H1 (cell line): Measurements from ENCODE around the gene FGF21. TPM values are rescaled to one million over a fixed set of nuclear protein-coding genes. Genes with fewer than 3 reads are reported as not detected.

Source experiments
- CTCF ChIA-PET: fragments of 300-600 bp; sonication (Branson Sonifier 250); formaldehyde crosslinking; loops from one replicate; lab custom pipeline; 2021; ENCODE audit not compliant: partially characterized antibody; lab: Charles Lee
- POLR2A ChIA-PET: fragments of 300-600 bp; sonication (Branson Sonifier 250); formaldehyde crosslinking; loops from one replicate; lab custom pipeline; 2021; ENCODE audit warnings: inconsistent platforms; ENCODE audit not compliant: partially characterized antibody; lab: Charles Lee
- DNase-seq, 2 experiments: peaks; one replicate each; pipeline versions ENCODE4 v3.0.0 to v3.0.0-alpha.2; 2010 to 2022; ENCODE audit warnings: low spot score in 2 of 2, low read depth in 1 of 2, mixed read lengths in 1 of 2
- FAIRE-seq: peaks from 2 replicates; lab custom pipeline; 2011; peaks lifted over from hg19 to GRCh38; lab: Jason Lieb, UNC
- H2AFZ ChIP-seq: 2 replicates; pipeline ENCODE4 v1.8.1; 2012; ENCODE audit warnings: low read length, inconsistent platforms
- H2AK5ac ChIP-seq: 2 replicates; pipeline ENCODE4 v1.6.1; 2013; ENCODE audit warnings: low read depth, low read length
- H2BK120ac ChIP-seq: replicated peaks from 2 replicates; pipeline ENCODE3; 2013; ENCODE audit warnings: low read depth, low read length, inconsistent platforms
- H2BK12ac ChIP-seq: 2 replicates; pipeline ENCODE4 v1.6.1; 2013; ENCODE audit warnings: low read depth, low read length
- H2BK15ac ChIP-seq: 2 replicates; pipeline ENCODE4 v1.6.1; 2013; ENCODE audit warnings: low read length
- H2BK20ac ChIP-seq: 2 replicates; pipeline ENCODE4 v1.6.1; 2013; ENCODE audit warnings: low read length
- H2BK5ac ChIP-seq: 2 replicates; pipeline ENCODE4 v1.6.1; 2013; ENCODE audit warnings: low read depth, low read length
- H3K14ac ChIP-seq: 2 replicates; pipeline ENCODE4 v1.6.1; 2013; ENCODE audit warnings: inconsistent platforms; ENCODE audit not compliant: insufficient read length
- H3K18ac ChIP-seq: 2 replicates; pipeline ENCODE4 v1.6.1; 2013; ENCODE audit warnings: low read length; ENCODE audit errors: extremely low read depth
- H3K23ac ChIP-seq: 2 replicates; pipeline ENCODE4 v1.6.1; 2013; ENCODE audit warnings: inconsistent platforms; ENCODE audit not compliant: insufficient read length
- H3K23me2 ChIP-seq: 2 replicates; pipeline ENCODE4 v1.6.1; 2013; ENCODE audit warnings: low read depth, low read length
- H3K27ac ChIP-seq: 2 replicates; pipeline ENCODE4 v1.6.1; 2011; ENCODE audit warnings: low read depth, low read length, inconsistent platforms
- H3K27me3 ChIP-seq, 4 experiments: replicated peaks in 1 of 4; 1 replicate in 1 of 4; 2 replicates in 3 of 4; pipeline versions ENCODE4 v1.6.1 to v1.8.1; 2011 to 2013; ENCODE audit warnings: low read length in 3 of 4, mild to moderate bottlenecking in 3 of 4, inconsistent platforms in 2 of 4, mixed read lengths in 2 of 4, moderate library complexity in 1 of 4; ENCODE audit not compliant: control insufficient read depth in 3 of 4, insufficient read depth in 3 of 4; ENCODE audit errors: extremely low read depth in 1 of 4
- H3K36me3 ChIP-seq, 4 experiments: 2 replicates each; pipeline versions ENCODE4 v1.6.1 to v1.8.1; 2011 to 2013; ENCODE audit warnings: mild to moderate bottlenecking in 4 of 4, low read length in 3 of 4, moderate library complexity in 2 of 4, control low read depth in 1 of 4, inconsistent platforms in 1 of 4; ENCODE audit not compliant: insufficient read depth in 4 of 4, control insufficient read depth in 2 of 4
- H3K4ac ChIP-seq: replicated peaks from 2 replicates; pipeline ENCODE3; 2013; ENCODE audit warnings: low read length, low read depth, mixed read lengths, inconsistent platforms; ENCODE audit not compliant: insufficient read length
- H3K4me1 ChIP-seq, 4 experiments: replicated peaks in 1 of 4; 1 replicate in 1 of 4; 2 replicates in 3 of 4; pipeline versions ENCODE4 v1.6.1 to v1.8.1; 2011 to 2013; ENCODE audit warnings: low read length in 3 of 4, inconsistent platforms in 2 of 4, mixed read lengths in 1 of 4; ENCODE audit not compliant: insufficient read depth in 4 of 4, control insufficient read depth in 3 of 4
- H3K4me2 ChIP-seq, 2 experiments: 2 replicates each; pipeline versions ENCODE4 v1.6.1 to v1.8.1; 2011 to 2013; ENCODE audit warnings: low read depth in 2 of 2, low read length in 2 of 2, control low read depth in 1 of 2, inconsistent platforms in 1 of 2, mild to moderate bottlenecking in 1 of 2; ENCODE audit not compliant: insufficient read depth in 1 of 2
- H3K4me3 ChIP-seq, 4 experiments: fragments of 200-600, 300-600 bp in 1 of 4; sonication (generic), shearing (Covaris generic), sonication (Bioruptor Twin) in 1 of 4; 2 replicates each; pipeline versions ENCODE4 v1.5.1 to v1.8.1; 2011 to 2016; ENCODE audit warnings: low read length in 4 of 4, low read depth in 3 of 4, control low read depth in 2 of 4, inconsistent platforms in 2 of 4, mild to moderate bottlenecking in 2 of 4, mixed read lengths in 1 of 4, moderate library complexity in 1 of 4; ENCODE audit not compliant: insufficient read depth in 2 of 4; ENCODE audit errors: extremely low read depth in 1 of 4
- H3K56ac ChIP-seq: replicated peaks from 2 replicates; pipeline ENCODE3; 2013; ENCODE audit warnings: low read depth, mild to moderate bottlenecking, mixed read lengths, low read length, inconsistent platforms; ENCODE audit not compliant: insufficient read length
- H3K79me1 ChIP-seq: 2 replicates; pipeline ENCODE4 v1.6.1; 2013; ENCODE audit warnings: low read depth, low read length, control low read depth
- H3K79me2 ChIP-seq, 2 experiments: 2 replicates each; pipeline versions ENCODE4 v1.6.1 to v1.8.1; 2012 to 2013; ENCODE audit warnings: low read length in 2 of 2, mild to moderate bottlenecking in 2 of 2, inconsistent platforms in 1 of 2; ENCODE audit not compliant: insufficient read depth in 2 of 2, control insufficient read depth in 1 of 2
- H3K9ac ChIP-seq, 4 experiments: replicated peaks in 1 of 4; 1 replicate in 1 of 4; 2 replicates in 3 of 4; pipeline versions ENCODE4 v1.6.1 to v1.8.1; 2011 to 2013; ENCODE audit warnings: low read depth in 3 of 4, low read length in 3 of 4, control low read depth in 2 of 4, mild to moderate bottlenecking in 2 of 4, moderate library complexity in 2 of 4, inconsistent platforms in 1 of 4; ENCODE audit errors: extremely low read depth in 1 of 4
- H3K9me3 ChIP-seq, 2 experiments: 2 replicates each; pipeline versions ENCODE4 v1.6.1 to v1.8.1; 2012 to 2013; ENCODE audit warnings: mild to moderate bottlenecking in 2 of 2, moderate library complexity in 2 of 2, control low read depth in 1 of 2, inconsistent platforms in 1 of 2, low read depth in 1 of 2, low read length in 1 of 2, mixed read lengths in 1 of 2; ENCODE audit not compliant: insufficient read depth in 2 of 2
- H4K20me1 ChIP-seq, 2 experiments: replicated peaks in 1 of 2; 2 replicates each; pipeline versions ENCODE3 to v1.8.1; 2011 to 2013; ENCODE audit warnings: inconsistent platforms in 2 of 2, low read length in 2 of 2, mild to moderate bottlenecking in 1 of 2; ENCODE audit not compliant: insufficient read depth in 2 of 2, control insufficient read depth in 1 of 2
- H4K5ac ChIP-seq: 2 replicates; pipeline ENCODE4 v1.6.1; 2013; ENCODE audit warnings: low read length, low read depth, mixed read lengths, inconsistent platforms; ENCODE audit not compliant: insufficient read length
- H4K8ac ChIP-seq: 2 replicates; pipeline ENCODE4 v1.8.0; 2013; ENCODE audit warnings: mild to moderate bottlenecking, moderate library complexity, low read length, inconsistent platforms; ENCODE audit not compliant: insufficient read depth; ENCODE audit errors: extremely low read depth
- H4K91ac ChIP-seq: replicated peaks from 2 replicates; pipeline ENCODE3; 2013; ENCODE audit warnings: low read length, mixed read lengths, inconsistent platforms; ENCODE audit not compliant: insufficient read length
- CEBPB ChIP-seq: IDR thresholded peaks from 2 replicates; pipeline ENCODE4 v1.6.1; 2012; ENCODE audit warnings: low read depth, low read length
- CHD2 ChIP-seq: IDR thresholded peaks from 2 replicates; pipeline ENCODE4 v1.6.1; 2012; ENCODE audit warnings: low read length, improper control_type of control experiment
- KDM4A ChIP-seq: IDR thresholded peaks from one replicate; pipeline ENCODE4 v1.7.1; 2012; ENCODE audit warnings: low read depth, mild to moderate bottlenecking, moderate library complexity, low read length, inconsistent platforms; ENCODE audit not compliant: severe bottlenecking
- POLR2A ChIP-seq, 2 experiments: IDR thresholded peaks; 1 replicate in 1 of 2; 2 replicates in 1 of 2; pipeline ENCODE4 v1.6.1; 2011; ENCODE audit warnings: low read depth in 2 of 2, low read length in 2 of 2, mild to moderate bottlenecking in 2 of 2; ENCODE audit errors: control extremely low read depth in 1 of 2
- SAP30 ChIP-seq: fragments of 300-600 bp; sonication (generic); IDR thresholded peaks from 2 replicates; pipeline ENCODE4 v1.7.1; 2012; ENCODE audit warnings: low read length, moderate library complexity, mild to moderate bottlenecking, inconsistent platforms; ENCODE audit not compliant: insufficient read depth, insufficient replicate concordance
- SP4 ChIP-seq: IDR thresholded peaks from 2 replicates; pipeline ENCODE4 v1.6.1; 2012; ENCODE audit warnings: low read length, inconsistent platforms
- SUZ12 ChIP-seq: fragments of 200-600 bp; sonication (generic); IDR thresholded peaks from 2 replicates; pipeline ENCODE4 v1.6.1; 2012; ENCODE audit warnings: mild to moderate bottlenecking, inconsistent platforms, low read length, moderate library complexity, mixed read lengths
- WGBS, 2 experiments: shearing (Covaris generic) in 1 of 2; methylation state at CpG; one replicate each; pipeline versions ENCODE4 v1.1.6 to v1.1.7; 2013 to 2015; ENCODE audit warnings: low lambda C conversion rate in 2 of 2, mixed read lengths in 2 of 2, inconsistent platforms in 1 of 2, low coverage in 1 of 2, missing lambda C conversion rate in 1 of 2; ENCODE audit not compliant: insufficient replicate concordance in 2 of 2, insufficient coverage in 1 of 2, insufficient read length in 1 of 2; ENCODE audit errors: extremely low coverage in 1 of 2, missing lambda C conversion rate in 1 of 2; 5-methylcytosine and 5-hydroxymethylcytosine counted together
- polyA plus RNA-seq, 7 experiments: library from polyadenylated mRNA; depleted of rRNA in 3 of 7; stranded (reverse) in 5 of 7; unstranded in 2 of 7; fragments of >200 nt in 5 of 7; fragments of 200-250 nt in 2 of 7; gene quantifications; 1 replicate in 5 of 7; 2 replicates in 1 of 7; 4 replicates in 1 of 7; pipeline versions ENCODE4 v1.2.1 to v1.2.3, GENCODE V29; 2011 to 2013; ENCODE audit warnings: missing spikeins in 2 of 7, mixed read lengths in 2 of 7
- total RNA-seq: library from RNA; stranded (reverse); fragmentation: NEBNext Ultra II Directional; extraction: Animal tissue kit (Norgen Biotek cat#: 25700); gene quantifications from 2 replicates; pipeline ENCODE4 v1.2.1, GENCODE V29; 2021
- TF ChIP-seq, protein P1 (sequence below): IDR thresholded peaks from 2 replicates; pipeline ENCODE4 v1.6.1; 2011; ENCODE audit warnings: low read depth, mild to moderate bottlenecking, low read length; ENCODE audit not compliant: insufficient read depth

FGF21 gene
- total and polyA plus RNA-seq, 2 of the 8 experiments (the other 6 are each of a cell fraction or from before 2014, with no cell fraction given) = 0.48 to 0.80 TPM

DNA sequence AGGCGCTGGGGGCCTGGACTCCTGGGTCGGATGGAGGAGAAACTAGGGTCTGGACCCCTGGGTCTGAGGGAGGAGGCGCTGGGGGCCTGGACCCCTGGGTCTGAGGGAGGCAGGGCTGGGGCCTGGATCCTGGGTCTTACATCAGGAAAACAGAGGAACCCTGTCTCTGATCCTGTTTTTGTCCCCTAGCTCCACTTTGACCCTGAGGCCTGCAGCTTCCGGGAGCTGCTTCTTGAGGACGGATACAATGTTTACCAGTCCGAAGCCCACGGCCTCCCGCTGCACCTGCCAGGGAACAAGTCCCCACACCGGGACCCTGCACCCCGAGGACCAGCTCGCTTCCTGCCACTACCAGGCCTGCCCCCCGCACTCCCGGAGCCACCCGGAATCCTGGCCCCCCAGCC, 2.4 kb downstream of the FGF21 start:
- H3K27me3 ChIP-seq = no peaks in the 10 kb centered on the region
- H2AK5ac ChIP-seq = no peak overlapping the region
- no peak overlapping the region for H3K18ac ChIP-seq
- 82% methylated on average over 8 of the region's 14 CpGs; no CpG with 5 or more reads in 1 of the 2 experiments for WGBS, 2 experiments
- no peak overlapping the region for H3K23ac ChIP-seq
- no peak overlapping the region for H3K9ac ChIP-seq
- no peak overlapping the region for H4K5ac ChIP-seq
- H3K27ac ChIP-seq = no peak overlapping the region
- H2BK12ac ChIP-seq = no peak overlapping the region
- no peaks in the 10 kb centered on the region for H3K36me3 ChIP-seq
- H2BK120ac ChIP-seq = no peak overlapping the region
- H2BK15ac ChIP-seq = no peak overlapping the region
- no peak overlapping the region for H2AFZ ChIP-seq
- H3K14ac ChIP-seq = no peak overlapping the region
- H4K91ac ChIP-seq = no peak overlapping the region
- no peak overlapping the region for H3K4me2 ChIP-seq
- peaks cover 3 to 21% (median 14%) of the 10 kb centered on the region in 4 experiments for H3K4me1 ChIP-seq
- H3K56ac ChIP-seq = no peak overlapping the region
- no peaks in the 10 kb centered on the region for H3K79me2 ChIP-seq
- H2BK20ac ChIP-seq = no peak overlapping the region
- H3K79me1 ChIP-seq = no peaks in the 10 kb centered on the region
- no peak overlapping the region for H4K8ac ChIP-seq
- DNase-seq = no peak
- POLR2A ChIA-PET = interaction anchor here (1.2 to 4.7 kb wide), 5 partner anchors 9 to 53 kb away, joined by 3 to 39 read pairs (median 7); partner anchors contain the start of genes BCAT2 and IZUMO1
- CTCF ChIA-PET = interaction anchor here (0.6 to 2.3 kb wide), 8 partner anchors 12 to 84 kb away, joined by 3 to 7 read pairs (median 4); no protein-coding TSS in a partner anchor
- FAIRE-seq = no peak
- no peaks in the 10 kb centered on the region for H4K20me1 ChIP-seq
- H3K4me3 ChIP-seq = no peak overlapping the region
- no peak overlapping the region for H3K4ac ChIP-seq
- peaks cover 5% of the 10 kb centered on the region; the same call in 1 of the 2 replicates for H3K23me2 ChIP-seq
- no peaks in the 10 kb centered on the region for H3K9me3 ChIP-seq
- no peak for TF ChIP-seq CHD2
- TF ChIP-seq, protein P1, sequence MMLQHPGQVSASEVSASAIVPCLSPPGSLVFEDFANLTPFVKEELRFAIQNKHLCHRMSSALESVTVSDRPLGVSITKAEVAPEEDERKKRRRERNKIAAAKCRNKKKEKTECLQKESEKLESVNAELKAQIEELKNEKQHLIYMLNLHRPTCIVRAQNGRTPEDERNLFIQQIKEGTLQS = no peak
- no peak for TF ChIP-seq SP4
- no peak for TF ChIP-seq KDM4A
- no peak for TF ChIP-seq SUZ12
- TF ChIP-seq SAP30 = no peak
- TF ChIP-seq CEBPB = no peak
- TF ChIP-seq POLR2A (IDR thresholded peaks at IDR 0.05; ENCODE audit: control extremely low read depth in 1 of 2, low read depth in 2 of 2, low read length in 2 of 2) = no peak
- no peak overlapping the region for H2BK5ac ChIP-seq
